SU-DHL-6 (cell line): ENCODE data around the gene B4GALNT3.

Experiments used
- H2AFZ ChIP-seq: fragments of 200-600 bp; sonication (generic); 2 replicates; pipeline ENCODE4 v1.6.1; 2014; ENCODE audit warnings: low read depth, mild to moderate bottlenecking, moderate library complexity, mixed read lengths, antibody characterized with exemption, low read length; ENCODE audit not compliant: severe bottlenecking
- H3F3A ChIP-seq: fragments of 200-600 bp; shearing (Covaris generic); 2 replicates; pipeline ENCODE4 v1.6.0; 2016; ENCODE audit warnings: antibody characterized with exemption, mild to moderate bottlenecking; ENCODE audit not compliant: insufficient read depth
- H3K27ac ChIP-seq: fragments of 200-600 bp; sonication (generic); 2 replicates; pipeline ENCODE4 v1.5.1; 2016; ENCODE audit warnings: low read depth, mild to moderate bottlenecking, low read length, moderate library complexity, mixed read lengths
- H3K27me3 ChIP-seq: fragments of 200-600 bp; sonication (generic), shearing (Covaris generic); 2 replicates; pipeline ENCODE4 v1.6.0; 2014; ENCODE audit warnings: mild to moderate bottlenecking, low read length
- H3K36me3 ChIP-seq: fragments of 200-600 bp; sonication (generic); 2 replicates; pipeline ENCODE4 v1.6.1; 2014; ENCODE audit warnings: mild to moderate bottlenecking, low read length, mixed read lengths
- H3K4me2 ChIP-seq: fragments of 300-600, 200-600 bp; shearing (Covaris generic), sonication (generic); 2 replicates; pipeline ENCODE4 v1.6.0; 2014; ENCODE audit warnings: low read length, low read depth, mild to moderate bottlenecking; ENCODE audit not compliant: poor library complexity, severe bottlenecking
- H3K4me3 ChIP-seq: fragments of 200-600 bp; sonication (generic); 2 replicates; pipeline ENCODE4 v1.5.1; 2014; ENCODE audit warnings: antibody characterized with exemption, low read length, mild to moderate bottlenecking, mixed read lengths; ENCODE audit not compliant: insufficient read depth, poor library complexity, severe bottlenecking
- H3K79me2 ChIP-seq: fragments of 200-600 bp; sonication (generic); 2 replicates; pipeline ENCODE4 v1.6.1; 2014; ENCODE audit warnings: mild to moderate bottlenecking, low read length, moderate library complexity; ENCODE audit not compliant: insufficient read depth
- H3K9ac ChIP-seq: fragments of 200-600 bp; sonication (generic); 2 replicates; pipeline ENCODE4 v1.7.0; 2014; ENCODE audit warnings: mild to moderate bottlenecking, low read length
- H3K9me2 ChIP-seq: fragments of 200-600 bp; sonication (generic); replicated peaks from 2 replicates; pipeline ENCODE4 v1.6.1; 2014; ENCODE audit warnings: low read length; ENCODE audit not compliant: insufficient read depth
- H3K9me3 ChIP-seq: fragments of 200-600 bp; sonication (generic); 2 replicates; pipeline ENCODE4 v1.6.1; 2014; ENCODE audit warnings: low read length, mixed read lengths; ENCODE audit not compliant: insufficient read depth
- H4K20me1 ChIP-seq: fragments of 200-600 bp; sonication (generic); 2 replicates; pipeline ENCODE4 v1.6.1; 2014; ENCODE audit warnings: low read depth, mild to moderate bottlenecking, antibody characterized with exemption, low read length, moderate library complexity, mixed read lengths
- EZH2phosphoT487 ChIP-seq: fragments of 200-600 bp; sonication (generic), shearing (Covaris generic); conservative IDR thresholded peaks from 2 replicates; pipeline ENCODE4 v1.6.1; 2018; ENCODE audit warnings: mild to moderate bottlenecking, antibody characterized with exemption, low read length, moderate library complexity, mixed read lengths
- TF ChIP-seq, protein P1 (sequence below): fragments of 200-600 bp; sonication (generic); IDR thresholded peaks from one replicate; pipeline ENCODE4 v1.5.1; 2017; ENCODE audit warnings: antibody characterized with exemption, mild to moderate bottlenecking, low read length, moderate library complexity; ENCODE audit not compliant: insufficient read depth, poor library complexity, severe bottlenecking

The B4GALNT3 gene

DNA sequence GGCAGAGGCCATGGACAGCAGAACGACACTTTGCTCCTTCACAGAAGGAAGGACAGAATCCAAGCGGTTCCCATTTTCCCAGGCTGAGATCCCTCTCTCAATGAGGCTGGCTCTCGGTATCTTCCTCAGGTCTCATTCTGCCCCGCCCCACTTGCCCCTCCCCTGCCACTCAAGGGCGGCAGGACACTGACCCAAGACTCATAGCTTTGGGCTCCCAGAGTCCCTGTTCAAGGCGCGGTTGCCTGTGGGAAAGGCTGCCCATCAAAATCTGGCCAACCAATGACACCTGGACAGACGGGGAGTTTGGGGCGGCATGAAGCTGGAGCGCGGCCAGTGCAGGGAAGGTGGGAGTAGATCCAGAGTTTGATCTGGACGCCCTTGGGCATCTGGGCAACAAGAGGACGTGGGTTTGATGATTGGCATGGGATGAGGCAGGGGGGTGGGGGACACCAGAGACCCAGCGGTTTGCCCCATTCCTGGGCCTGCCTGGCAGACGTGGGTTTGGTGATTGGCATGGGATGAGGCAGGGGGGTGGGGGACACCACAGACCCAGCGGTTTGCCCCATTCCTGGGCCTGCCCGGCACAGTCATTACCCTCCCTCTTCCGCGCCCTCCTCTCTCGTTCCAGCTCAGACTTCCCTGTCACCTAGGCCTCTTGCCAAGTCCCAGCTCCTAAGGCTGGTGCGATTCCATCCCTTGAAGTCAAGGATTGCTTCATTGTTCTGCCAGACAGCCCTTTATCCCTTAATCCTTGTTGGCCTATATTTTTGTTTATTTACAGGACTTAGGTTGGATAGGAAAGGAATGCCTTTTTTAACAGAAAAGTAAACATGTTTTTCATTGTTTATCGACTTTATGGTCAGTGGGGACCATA is 111.4 kb downstream of the B4GALNT3 start:
- no peak overlapping the region for H2AFZ ChIP-seq
- no peaks in the 10 kb centered on the region for H4K20me1 ChIP-seq
- H3K4me2 ChIP-seq = no peak overlapping the region
- H3K79me2 ChIP-seq = no peaks in the 10 kb centered on the region
- H3K36me3 ChIP-seq = no peaks in the 10 kb centered on the region
- H3K27ac ChIP-seq = no peak overlapping the region
- H3K27me3 ChIP-seq = no peaks in the 10 kb centered on the region
- TF ChIP-seq, protein P1, sequence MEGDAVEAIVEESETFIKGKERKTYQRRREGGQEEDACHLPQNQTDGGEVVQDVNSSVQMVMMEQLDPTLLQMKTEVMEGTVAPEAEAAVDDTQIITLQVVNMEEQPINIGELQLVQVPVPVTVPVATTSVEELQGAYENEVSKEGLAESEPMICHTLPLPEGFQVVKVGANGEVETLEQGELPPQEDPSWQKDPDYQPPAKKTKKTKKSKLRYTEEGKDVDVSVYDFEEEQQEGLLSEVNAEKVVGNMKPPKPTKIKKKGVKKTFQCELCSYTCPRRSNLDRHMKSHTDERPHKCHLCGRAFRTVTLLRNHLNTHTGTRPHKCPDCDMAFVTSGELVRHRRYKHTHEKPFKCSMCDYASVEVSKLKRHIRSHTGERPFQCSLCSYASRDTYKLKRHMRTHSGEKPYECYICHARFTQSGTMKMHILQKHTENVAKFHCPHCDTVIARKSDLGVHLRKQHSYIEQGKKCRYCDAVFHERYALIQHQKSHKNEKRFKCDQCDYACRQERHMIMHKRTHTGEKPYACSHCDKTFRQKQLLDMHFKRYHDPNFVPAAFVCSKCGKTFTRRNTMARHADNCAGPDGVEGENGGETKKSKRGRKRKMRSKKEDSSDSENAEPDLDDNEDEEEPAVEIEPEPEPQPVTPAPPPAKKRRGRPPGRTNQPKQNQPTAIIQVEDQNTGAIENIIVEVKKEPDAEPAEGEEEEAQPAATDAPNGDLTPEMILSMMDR = no peak
- TF ChIP-seq EZH2phosphoT487 = no peak
- H3K4me3 ChIP-seq = no peak overlapping the region
- no peaks in the 10 kb centered on the region for H3K9me3 ChIP-seq
- no peaks in the 10 kb centered on the region for H3K9me2 ChIP-seq
- no peak overlapping the region for H3K9ac ChIP-seq
- H3F3A ChIP-seq = no peaks in the 10 kb centered on the region

DNA sequence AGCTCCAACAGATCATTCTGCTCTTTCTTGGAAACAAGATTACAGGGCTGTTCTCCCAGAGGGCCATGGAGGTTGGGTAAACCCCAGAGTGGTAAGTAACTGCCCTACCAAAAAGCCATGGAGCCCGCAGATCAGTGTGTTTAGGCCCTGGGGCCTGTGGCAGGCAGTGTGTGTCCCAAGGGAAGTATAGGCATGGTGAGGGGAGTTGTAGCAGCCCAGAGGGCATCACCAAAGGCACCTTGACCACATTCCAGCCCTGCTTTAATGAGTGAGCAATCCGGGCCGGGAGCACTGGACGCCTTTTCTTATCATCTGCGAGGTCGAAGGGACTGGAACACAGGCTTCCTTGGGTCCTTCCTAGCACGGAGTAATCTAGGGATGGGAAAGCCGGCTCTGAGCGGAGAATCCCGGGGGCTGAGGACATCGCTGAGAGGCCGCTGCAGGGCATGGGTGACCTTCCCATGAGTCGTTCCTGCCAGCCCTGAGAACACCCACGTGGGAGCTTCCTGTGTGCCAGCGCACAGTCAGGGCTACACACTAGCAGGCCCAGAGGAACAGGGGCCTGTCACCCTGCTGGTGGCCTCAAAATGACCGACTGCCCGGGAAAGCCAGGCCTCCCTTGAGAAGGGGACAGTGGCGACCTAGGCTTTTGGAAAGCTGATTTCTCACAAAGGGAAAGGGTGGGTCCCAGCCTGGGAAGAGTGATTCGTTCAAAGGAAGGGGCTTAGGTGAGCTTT is 112.2 kb downstream of the B4GALNT3 start:
- Histone ChIP-seq H3K4me2 (no peak overlapping the region), H3K27ac (no peak overlapping the region), H4K20me1 (no peaks in the 10 kb centered on the region), H2AFZ (no peak overlapping the region), H3K79me2 (no peaks in the 10 kb centered on the region), H3K9ac (no peak overlapping the region), H3K9me3 (no peaks in the 10 kb centered on the region), H3F3A (no peaks in the 10 kb centered on the region), H3K27me3 (no peaks in the 10 kb centered on the region), H3K9me2 (no peaks in the 10 kb centered on the region), H3K4me3 (no peak overlapping the region), H3K36me3 (no peaks in the 10 kb centered on the region)
- TF ChIP-seq, protein P1 = no peak
- no peak for TF ChIP-seq EZH2phosphoT487

DNA sequence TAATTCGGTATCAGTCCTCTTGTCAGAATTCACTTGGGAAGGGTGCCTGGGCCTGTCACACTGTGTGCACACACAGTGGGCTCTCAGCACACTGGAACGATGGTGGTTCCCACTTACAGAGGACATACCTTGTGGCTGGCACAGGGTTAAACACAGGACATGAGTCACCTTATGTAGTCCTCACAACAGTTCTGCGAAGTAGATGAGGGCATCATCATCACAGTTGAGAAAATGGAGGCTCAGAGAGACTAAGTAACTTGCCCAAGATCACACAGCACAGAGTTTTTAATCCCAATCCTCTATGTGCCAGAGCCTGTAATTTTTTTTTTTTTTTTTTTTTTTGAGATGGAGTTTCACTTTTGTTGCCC is 112.8 kb downstream of the B4GALNT3 start:
- Histone ChIP-seq H4K20me1 (no peaks in the 10 kb centered on the region), H3K9ac (no peak overlapping the region), H3K27me3 (no peaks in the 10 kb centered on the region), H3K36me3 (no peaks in the 10 kb centered on the region), H3K27ac (no peak overlapping the region), H3K9me3 (no peaks in the 10 kb centered on the region), H3K4me2 (no peak overlapping the region), H3K4me3 (no peak overlapping the region), H3K9me2 (no peaks in the 10 kb centered on the region), H2AFZ (no peak overlapping the region), H3K79me2 (no peaks in the 10 kb centered on the region), H3F3A (no peaks in the 10 kb centered on the region)
- TF ChIP-seq, protein P1 = no peak
- no peak for TF ChIP-seq EZH2phosphoT487
